GM12872 (cell line): Measurements from ENCODE around the gene CDCP2.

Experiments
- TF ChIP-seq, protein P1 (sequence below): IDR thresholded peaks from 3 replicates; pipeline ENCODE4 v1.5.1; 2011; ENCODE audit warnings: low read depth, mild to moderate bottlenecking, low read length, moderate library complexity; ENCODE audit not compliant: insufficient read depth

Gene CDCP2

GRCh38 chr1:54165146-54165545, 12.3 kb upstream of the CDCP2 start:
- TF ChIP-seq, protein P1, sequence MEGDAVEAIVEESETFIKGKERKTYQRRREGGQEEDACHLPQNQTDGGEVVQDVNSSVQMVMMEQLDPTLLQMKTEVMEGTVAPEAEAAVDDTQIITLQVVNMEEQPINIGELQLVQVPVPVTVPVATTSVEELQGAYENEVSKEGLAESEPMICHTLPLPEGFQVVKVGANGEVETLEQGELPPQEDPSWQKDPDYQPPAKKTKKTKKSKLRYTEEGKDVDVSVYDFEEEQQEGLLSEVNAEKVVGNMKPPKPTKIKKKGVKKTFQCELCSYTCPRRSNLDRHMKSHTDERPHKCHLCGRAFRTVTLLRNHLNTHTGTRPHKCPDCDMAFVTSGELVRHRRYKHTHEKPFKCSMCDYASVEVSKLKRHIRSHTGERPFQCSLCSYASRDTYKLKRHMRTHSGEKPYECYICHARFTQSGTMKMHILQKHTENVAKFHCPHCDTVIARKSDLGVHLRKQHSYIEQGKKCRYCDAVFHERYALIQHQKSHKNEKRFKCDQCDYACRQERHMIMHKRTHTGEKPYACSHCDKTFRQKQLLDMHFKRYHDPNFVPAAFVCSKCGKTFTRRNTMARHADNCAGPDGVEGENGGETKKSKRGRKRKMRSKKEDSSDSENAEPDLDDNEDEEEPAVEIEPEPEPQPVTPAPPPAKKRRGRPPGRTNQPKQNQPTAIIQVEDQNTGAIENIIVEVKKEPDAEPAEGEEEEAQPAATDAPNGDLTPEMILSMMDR, result no peak

- TF ChIP-seq, protein P1, result no peak
These were observed 10.8 kb upstream of the CDCP2 start for GRCh38 chr1:54163573-54163972.

DNA sequence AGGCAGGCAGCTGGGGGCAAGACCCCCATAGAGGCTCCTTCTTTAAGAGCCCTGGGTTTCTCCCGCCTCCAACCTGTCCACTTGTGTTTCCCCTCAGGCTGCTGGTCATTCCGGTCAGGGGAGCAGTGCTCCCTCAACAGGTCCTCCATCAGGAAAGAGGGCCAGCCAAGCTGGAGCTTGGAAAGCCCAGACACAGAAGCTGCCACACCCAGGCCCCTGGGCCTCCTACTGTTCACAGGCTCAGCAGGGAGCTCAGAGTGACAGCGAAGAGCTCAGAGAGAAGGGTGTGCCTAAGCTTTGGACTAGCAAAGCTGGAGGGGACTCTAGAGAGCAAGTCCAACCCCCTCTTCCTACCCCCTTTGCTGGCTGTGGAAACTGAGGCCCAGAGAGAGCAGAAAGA, 10.3 kb upstream of the CDCP2 start:
- TF ChIP-seq, protein P1, result no peak

DNA sequence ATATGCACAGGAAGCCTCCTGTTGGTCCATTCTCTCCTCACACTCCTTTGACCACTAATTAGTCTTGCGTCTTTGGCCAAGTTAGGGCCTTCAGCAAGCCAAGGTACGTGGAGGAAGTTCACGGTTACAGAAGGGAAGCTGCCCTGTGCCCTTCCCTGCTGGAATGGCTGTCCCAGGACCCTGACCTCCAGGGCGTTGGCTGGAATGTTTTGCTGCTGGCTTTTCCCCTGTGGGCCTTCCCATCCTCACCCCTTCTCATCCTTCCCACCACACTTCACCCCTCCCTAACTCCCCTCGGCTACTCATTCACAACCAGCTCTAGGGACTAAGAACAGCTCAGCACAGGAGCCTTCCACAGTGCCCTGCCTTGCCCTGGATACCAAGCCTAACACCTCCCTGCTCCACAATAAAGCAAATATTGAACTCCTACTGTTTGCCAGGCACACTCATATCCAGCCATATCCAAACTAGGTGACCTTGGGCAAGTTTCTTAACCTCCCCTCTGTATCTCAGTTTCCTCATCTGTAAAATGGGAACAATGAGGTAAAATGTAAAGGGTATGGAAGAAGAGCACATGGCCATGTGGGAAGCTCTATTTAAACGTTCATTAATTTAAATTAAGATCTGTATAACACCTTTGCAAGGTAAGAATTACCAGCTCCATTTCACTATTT, 8.8 kb upstream of the CDCP2 start:
- TF ChIP-seq, protein P1, result no peak

- TF ChIP-seq, protein P1, result no peak
These were observed 7.6 kb upstream of the CDCP2 start for GRCh38 chr1:54160351-54160750.

- TF ChIP-seq, protein P1, result no peak
These were observed 7.0 kb upstream of the CDCP2 start for GRCh38 chr1:54159733-54160316.

DNA sequence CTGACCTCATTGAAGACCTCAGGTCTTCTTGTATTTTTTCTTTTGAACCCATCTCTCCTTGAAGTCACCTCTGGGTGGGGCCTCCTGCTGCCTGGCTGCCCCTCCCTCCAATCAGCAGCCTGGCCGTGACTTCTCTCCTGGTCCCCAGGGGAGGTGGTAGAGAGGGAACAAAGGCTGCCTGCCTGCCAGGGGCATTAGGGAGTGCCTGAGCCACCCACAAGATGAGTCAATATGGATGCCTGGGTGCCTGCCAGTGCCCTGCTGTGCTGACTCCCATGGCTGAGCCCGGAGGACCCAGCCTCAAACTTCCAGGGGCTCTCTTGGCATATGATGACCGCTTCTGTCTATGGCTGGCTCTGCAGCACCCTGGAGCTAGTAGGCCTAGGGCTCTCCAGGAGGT, 5.3 kb upstream of the CDCP2 start:
- TF ChIP-seq, protein P1, result no peak
